COLO668 (cell line): Measurements from ENCODE around the gene PDZD2.

ENCODE experiments used
- DNase-seq: peaks from one replicate; lab custom pipeline; 2025; ENCODE audit not compliant: unreplicated experiment; lab: John Stamatoyannopoulos, UW

Gene PDZD2

DNA sequence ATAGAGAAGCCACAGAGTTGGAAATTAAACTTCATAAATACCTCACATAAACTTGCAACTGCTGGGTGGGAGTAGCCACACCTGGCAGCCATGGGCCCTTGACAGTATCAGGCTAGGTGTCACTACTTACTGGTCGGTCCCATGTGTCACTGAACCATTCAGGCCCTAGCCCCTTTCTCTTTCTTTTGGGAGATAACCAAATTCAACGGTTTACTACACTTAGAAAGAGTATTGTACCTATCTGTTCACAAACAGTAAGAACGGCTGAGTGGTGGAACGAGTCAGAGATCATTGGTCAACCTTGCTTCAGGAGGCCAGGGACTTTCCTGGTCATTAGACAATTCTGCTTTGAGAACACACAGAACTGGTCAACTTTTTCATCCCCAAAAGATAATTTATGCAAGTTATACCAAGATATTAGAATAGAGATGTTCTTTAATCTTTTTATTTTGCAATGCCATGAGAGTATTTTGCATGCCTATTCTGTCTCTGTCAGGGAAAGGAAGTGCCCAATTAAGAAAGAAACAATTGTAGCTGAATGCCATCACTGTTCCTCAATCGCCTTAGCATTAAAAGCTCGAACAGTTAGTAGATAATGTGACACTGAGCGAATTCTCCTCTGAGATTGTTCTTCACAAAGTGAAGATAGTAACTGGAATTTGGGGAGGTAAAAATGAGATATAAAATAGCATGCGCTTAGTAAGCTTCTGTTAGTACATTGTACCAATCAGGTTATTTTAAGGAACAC is 484.3 kb downstream of the PDZD2 start:
- no peak for DNase-seq

DNA sequence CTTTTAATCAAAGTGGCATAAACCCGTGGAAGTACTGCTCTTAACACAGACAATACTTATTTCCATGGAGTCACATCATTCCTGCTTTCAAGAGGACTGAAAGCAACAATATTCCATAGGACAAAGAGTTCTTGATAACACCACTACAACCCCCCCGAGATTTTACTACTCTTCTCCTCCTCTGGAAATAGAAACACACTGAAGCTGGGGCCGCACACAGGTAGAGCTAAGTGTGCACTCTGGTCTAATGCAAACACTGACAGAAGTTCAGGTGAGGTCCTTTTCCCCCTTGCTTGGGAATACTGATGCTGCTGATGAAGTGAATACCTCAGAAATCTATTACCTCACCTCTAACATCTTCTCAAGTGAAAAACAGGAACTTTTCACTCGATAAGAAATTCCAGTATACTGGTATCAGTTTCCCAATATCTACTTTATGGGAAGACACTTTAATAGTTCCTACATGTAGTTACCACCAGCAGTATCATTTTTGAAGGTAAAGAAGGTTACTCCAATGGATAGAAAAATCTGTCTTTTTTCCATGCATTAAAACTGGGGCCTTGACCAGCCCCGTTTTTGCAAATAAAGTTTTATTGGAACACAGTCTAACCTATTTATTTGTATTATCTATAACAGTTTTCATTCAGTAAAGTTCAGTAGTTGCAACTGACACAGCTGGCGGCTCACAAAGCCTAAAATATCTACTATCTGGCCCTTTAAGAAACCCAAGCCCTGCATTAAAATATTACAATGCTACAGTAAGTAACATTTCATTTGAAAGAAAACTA is 485.2 kb downstream of the PDZD2 start:
- DNase-seq, result no peak

DNA sequence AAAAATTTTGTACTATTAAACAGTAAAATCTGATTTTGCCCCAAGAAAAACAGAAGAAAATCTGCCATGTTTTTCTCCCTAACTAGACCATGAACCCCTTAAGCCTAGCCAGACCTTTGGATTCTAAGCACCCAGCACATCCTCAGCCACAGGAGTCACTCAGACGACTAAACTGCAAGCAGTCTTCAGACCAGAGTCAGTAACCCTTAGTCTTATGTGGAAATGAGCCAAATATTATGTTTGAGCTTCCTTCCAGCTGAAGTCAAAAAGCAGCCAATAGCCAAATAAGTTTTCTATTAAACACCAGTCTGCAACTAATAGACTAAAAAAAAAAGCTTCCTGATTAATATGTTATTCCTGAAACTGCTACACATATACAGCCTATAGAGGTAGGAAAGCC is 487.8 kb downstream of the PDZD2 start:
- DNase-seq, result no peak

DNA sequence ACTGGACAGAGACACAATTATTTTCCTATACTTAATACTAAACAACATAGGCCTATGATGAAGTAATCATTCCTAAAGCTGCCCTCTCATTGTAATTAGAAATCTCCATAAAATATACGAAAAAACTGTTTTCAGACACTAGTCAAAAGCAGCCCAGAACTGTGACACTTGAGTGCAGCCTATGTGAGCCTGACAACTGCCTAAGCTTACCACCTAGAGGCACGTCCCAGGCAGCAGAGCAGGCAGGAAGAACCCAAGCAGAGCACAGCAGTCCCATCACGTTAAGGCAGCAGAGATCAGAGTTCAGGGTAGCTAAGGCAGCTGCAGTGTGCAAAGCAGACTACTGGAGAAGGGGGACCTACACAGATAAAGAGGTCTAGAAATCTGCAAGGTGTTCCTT is 488.8 kb downstream of the PDZD2 start:
- DNase-seq, result no peak

DNA sequence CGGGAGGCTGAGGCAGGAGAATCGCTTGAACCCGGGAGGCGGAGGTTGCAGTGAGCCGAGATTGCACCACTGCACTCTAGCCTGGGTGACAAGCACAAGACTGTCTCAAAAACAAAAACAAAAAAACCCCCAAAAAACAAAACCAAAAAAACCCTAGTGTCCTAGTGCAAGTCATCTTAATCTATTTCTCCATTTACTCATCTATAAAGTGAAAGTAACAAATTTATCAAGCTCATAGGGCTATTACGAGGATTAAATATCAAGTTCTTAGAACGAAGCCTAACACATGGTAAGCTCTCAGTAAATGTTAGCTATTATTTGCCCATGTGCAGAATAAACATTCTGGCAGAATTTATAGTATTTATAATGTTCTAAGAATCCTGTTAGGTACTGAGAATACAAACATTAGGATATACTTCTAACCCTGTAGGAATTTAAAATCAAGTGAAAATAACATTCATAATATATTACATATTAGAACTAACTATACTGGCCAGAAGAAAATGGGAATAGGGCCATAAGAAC is 490.2 kb downstream of the PDZD2 start:
- no peak for DNase-seq

DNA sequence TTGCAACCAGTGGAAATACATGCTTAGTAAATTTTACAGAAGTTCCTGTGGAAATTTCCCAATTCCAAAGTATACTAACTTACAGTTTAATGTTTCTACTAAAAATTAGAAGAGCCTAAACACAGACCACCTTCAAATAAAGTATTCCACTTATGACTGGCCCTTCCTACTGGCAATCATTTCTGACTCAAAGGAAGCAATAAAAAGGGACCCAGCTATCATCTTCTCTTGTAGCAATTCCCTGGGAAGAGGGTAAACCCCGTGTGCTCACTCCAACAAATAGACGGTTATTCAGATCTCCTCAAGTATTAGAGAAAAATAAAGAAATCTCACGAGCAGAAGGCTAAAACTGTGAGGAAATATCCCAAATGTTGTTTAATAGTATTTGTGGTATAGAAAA is 491.9 kb downstream of the PDZD2 start:
- DNase-seq, result no peak

DNA sequence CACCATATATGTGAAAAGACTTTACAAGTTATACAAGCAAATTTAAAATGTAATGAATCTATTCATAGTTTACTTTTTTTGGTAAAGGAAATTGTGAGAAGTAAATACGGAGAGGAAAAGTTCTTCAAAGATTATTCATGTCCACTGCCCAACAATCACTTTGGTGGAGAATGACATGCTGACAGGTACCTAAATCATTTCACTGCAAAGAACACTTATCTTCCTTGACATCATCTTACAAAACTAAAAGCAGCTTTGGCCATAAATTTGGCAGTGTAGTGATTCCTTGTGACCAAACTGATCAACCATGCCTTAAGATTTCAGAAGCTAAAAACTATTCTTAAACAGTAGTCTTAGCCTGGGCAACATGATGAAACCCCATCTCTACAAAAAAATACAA is 492.7 kb downstream of the PDZD2 start:
- DNase-seq, result no peak

DNA sequence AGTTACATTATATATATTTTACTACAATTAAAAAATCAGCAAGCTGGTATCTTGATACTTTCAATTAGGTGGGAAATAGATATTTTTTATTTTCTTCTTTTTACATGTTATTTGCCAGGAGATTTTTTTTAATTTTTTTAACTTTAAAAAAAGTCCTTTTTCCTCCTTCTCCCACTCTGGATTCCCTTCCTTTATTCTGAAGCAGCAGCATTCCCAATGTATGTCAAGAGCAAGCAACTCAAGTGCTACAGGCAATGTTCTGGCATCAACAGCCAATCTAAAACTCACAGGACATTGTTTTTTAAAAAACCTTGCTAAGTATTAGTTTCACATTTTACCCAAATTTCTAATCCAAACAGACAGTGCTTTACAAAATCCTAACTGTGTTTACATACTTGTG is 493.8 kb downstream of the PDZD2 start:
- no peak for DNase-seq

DNA sequence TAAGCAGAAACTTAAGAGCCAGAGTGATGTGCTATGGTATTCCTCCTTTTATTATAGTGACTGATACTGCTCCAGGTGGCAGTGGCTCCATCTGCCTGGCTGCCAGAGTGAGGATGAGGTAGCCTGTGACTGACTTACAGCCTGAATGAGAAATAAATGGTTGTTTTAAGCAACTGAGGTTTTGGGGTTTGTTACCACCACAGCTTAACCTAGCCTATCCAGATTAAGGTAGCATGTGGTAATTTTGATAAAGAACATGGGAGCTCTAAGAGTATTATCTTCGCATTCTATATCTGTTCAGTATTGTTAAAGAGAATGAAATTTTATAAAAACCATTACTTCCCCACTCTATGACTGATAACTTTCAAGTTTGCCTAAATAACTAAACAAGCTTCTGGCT is 496.2 kb downstream of the PDZD2 start:
- DNase-seq, result no peak

DNA sequence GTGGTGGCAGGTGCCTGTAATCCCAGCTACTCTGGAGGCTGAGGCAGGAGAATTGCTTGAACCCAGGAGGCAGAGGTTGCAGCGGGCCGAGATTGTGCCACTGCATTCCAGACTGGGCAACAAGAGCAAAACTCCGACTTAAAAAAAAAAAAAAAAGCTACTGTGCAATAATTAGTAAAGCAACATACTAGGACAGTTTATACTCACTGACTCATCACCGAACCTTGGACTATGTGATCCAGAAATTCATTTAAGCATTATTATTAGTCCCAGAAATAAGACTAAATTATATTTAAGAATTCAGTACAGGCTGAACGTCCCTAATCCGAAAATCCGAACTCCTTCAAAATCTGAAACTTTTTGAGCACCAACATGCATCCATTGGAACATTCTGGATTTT is 497.4 kb downstream of the PDZD2 start:
- no peak for DNase-seq

DNA sequence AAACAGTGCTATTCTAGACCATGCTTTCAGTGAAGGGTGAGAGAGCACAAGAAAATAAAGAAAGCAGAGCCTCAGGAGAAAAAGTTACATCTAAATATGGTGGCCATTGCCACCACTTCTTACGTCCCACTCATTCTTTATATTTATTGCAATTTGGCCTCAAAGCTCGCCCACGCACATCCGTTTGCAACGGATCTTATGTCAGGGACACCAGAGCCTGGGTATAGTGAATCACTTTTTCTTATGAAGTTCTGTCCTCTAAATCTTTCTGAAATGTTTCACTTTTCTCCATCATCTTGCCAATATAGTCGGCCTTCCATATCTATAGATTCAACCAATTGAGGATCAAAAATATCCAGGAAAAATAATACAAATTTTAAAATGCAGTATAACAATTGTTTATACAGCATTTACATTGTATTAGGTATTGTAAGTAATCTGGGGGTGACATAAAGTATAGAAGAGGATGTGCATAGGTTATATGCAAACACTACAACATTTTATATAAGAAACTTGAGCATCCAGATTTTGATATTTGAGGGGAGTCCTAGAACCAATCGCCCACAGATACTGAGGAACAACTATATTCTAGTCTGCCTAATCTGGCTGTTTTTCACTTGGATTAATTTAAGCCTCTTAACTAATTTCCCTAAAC is 500.0 kb downstream of the PDZD2 start:
- no peak for DNase-seq

DNA sequence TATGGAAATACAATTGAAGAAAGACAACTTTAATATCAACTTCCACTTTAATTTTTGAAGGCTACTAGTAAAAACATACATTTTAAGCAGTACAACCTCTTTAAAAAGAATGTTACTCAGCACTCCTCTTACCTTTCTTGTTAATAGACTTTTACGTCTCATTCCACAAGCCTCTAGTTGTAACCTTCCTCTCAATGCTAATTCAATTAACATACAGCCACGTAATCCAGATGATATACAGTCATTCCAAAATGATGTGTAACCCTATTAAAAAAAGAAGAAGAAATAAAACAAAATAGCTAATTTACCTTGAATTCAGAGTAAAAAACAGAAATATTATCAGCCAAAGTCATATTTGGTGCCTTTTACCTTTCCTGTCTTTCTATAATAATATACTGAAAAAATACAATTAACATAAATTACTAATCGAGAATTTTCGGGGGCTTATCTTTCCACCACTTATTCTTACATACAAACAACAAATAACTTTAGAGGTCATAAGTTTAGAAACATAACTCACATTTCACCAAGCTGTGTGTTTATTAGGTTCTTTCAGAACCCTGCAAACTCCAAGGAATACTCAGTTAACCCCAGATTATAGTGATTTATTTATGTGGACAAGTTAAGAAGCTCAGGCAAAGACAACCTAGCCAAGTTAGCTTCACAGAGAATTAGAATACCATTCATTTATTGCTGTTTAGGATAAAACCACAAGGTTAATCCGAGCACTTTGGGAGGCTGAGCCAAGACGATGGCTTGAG is 504.9 kb downstream of the PDZD2 start:
- DNase-seq, result no peak

DNA sequence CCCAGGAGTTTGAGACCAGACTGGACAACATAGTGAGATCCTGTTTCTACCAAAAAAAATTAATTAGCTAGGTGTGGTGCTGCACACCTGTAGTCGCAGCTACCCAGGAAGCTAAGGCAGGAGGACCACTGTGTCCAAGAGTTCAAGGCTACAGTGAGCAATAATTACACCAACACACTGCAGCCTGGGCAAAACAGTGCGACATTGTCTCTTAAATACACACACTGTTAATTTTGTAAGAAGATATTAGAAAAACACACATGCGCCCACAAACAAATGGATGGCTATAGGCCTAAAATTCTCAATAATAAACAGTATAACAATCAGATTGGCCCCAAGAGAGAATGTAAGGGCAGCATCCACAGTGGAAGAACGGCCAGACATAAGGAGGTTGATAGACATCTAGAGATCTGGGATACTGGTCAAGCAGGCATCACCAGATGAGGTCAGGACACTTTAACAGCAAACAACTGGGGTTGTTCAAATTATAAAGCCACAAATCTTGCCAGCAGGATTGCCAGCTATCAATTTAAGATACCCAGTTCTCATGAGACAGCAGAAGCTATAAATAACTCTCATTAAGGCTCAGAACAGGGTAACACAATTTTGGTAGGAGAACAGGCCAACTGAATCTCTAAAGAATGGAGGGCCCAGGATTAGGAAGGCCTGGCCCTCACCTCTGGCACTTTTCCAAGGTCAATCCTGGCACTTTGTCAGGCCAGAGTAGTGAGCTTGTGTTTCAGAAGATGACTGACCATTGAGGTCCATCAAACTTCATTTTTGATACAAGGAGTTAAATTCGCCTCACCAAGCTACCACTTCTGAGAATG is 505.7 kb downstream of the PDZD2 start:
- DNase-seq, result no peak

DNA sequence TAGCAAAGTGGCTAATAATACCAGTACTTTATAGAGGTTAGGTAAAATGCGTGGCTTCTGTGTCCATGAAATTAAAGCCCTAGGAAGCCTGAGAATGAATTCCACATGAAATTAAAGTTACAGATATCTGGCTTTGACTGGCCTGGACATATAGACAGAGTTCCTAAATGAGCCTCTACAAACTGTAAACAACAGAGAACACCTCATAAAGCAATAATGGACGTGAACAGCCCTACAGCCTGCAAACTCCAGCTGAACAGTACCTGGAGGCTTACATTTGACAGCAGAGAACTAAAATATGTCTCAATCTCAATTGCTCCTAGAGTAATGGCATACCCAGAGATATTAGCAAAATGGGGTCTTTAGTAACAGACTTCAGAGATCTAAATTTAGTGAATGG is 506.4 kb downstream of the PDZD2 start:
- DNase-seq, result no peak

DNA sequence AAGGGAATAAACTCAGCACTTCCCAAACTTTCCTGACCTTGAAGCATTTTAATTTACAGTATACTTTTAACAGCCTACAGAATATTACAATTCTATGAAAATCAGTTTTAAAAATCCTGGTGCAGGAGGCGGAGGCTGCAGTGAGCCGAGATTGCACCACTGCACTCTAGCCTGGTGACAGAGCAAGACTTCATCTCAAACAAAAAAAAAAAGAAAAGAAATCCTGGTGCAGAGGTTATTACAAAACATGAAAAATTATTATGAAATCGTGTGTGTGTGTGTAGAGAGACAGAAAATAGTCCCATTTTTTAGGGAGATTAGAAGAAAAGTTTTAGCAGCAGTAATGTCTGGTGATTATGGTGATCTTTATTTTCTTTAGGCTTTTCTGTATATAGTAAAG is 508.3 kb downstream of the PDZD2 start:
- no peak for DNase-seq

DNA sequence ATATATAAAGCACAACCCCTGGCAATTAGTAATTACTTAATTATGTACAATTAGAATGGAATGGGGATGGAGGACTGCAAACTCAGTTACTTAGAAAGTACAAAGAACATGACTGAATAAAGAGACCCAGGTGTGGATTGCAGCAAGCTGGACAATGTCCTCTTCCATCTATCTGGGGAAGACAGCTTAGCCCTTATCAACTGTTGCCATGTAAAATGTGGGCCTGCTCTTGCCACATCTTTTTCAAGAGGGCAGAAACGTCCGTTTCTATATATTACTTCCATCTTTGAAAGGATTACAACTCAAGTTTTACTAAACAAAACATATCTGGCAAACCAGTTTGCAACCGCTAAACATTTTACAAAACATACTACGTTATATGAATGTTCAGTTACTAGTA is 509.0 kb downstream of the PDZD2 start:
- no peak for DNase-seq

DNA sequence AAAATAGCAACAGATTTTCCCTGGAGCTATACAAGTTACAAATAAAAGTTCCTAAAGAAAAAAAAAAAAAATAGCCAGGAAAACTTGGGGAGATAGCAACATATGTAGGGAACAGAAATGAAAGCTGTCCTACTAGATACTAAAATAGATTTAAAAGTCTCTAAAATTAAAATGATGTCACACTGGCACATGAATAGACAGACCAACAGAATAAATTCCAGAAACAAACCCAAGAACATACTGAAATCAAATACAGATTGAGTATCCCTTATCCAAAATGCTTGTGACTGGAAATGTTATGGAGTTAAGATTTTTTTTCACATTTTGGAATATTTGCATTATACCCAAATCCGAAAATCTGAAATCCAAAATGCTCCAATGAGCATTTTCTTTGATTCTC is 511.4 kb downstream of the PDZD2 start:
- DNase-seq, result no peak

DNA sequence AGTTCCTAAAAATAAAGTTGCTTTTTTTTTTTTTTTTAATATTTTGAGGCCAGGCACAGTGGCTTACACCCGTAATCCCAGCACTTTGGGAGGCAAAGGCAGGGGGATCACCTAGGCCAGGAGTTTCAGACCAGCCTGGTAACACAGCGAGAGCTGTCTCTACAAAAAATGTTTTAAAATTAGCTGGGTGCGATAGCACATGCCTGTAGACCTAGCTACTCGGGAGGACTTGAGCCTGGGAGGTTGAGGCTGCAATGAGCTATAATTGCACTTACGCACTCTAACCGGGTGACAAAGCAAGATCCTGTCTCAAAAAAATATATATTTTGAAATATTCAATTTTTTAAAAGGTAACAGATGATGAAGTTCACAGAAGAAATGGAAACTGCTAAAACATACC is 512.3 kb downstream of the PDZD2 start:
- no peak for DNase-seq

DNA sequence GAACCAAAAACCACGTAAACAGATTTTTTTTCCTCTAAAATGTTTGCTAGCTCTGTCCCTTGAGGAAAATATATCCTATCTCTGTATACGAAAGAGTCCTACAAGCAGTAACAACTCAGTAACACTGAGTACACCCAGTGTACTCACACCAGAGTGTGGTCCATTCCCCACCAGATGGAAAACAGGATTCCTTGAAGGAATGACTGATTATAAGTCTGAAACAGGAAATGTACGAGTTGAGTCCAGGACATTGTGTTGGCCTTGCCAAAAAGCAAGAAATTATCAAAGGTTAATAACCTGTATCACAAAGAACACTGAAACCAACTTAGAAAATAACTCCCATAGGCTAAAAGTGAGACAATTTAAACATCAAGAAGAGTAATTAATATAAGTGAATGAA is 514.8 kb downstream of the PDZD2 start:
- DNase-seq, result no peak

DNA sequence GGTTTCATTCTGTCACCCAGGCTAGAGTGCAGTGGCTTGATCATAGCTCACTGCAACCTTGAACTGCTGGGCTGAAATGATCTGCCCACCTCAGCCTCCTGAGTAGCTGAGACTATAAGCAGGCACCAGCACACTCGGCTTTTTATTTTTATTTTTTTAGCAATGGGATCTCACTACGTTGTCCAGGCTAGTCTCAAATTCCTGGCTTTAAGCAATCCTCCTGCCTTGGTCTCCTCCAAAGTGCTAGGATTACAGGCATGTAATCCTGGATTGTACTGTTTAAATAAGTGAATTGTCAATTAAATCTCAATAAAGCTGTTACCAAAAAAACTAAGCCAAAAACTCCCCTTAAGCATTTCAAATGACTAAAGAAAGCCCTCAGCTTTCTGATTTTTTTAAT is 516.3 kb downstream of the PDZD2 start:
- no peak for DNase-seq
